Activated CD8-positive, alpha-beta memory T cell treated with anti-CD3 and anti-CD28 coated beads for 48 hours (primary cell): ENCODE measurements around the gene VWC2.

Experiments
- DNase-seq, 3 experiments: peaks; one replicate each; pipeline ENCODE4 v3.0.0-alpha.2; 2020; ENCODE audit warnings: low read depth in 2 of 3, low spot score in 2 of 3

Gene VWC2

GRCh38 chr7:49783446-49783845, 10.0 kb downstream of the VWC2 start:
- no peak for DNase-seq

- no peak for DNase-seq
Observed at GRCh38 chr7:49787980-49788379, 14.5 kb downstream of the VWC2 start.

- DNase-seq = no peak
Observed at GRCh38 chr7:49788455-49789059, 15.1 kb downstream of the VWC2 start.

- DNase-seq = no peak
Observed at GRCh38 chr7:49789736-49790135, 16.3 kb downstream of the VWC2 start.

GRCh38 chr7:49790209-49790608, 16.8 kb downstream of the VWC2 start:
- DNase-seq = no peak

- no peak for DNase-seq
Observed at GRCh38 chr7:49791088-49791741, 17.8 kb downstream of the VWC2 start.

GRCh38 chr7:49797987-49798660, 24.7 kb downstream of the VWC2 start:
- no peak for DNase-seq

- no peak for DNase-seq
Observed at GRCh38 chr7:49800031-49800430, 26.6 kb downstream of the VWC2 start.

GRCh38 chr7:49802600-49802999, 29.2 kb downstream of the VWC2 start:
- no peak for DNase-seq

GRCh38 chr7:49803812-49804211, 30.4 kb downstream of the VWC2 start:
- DNase-seq = no peak

- DNase-seq = no peak
Observed at GRCh38 chr7:49805371-49806007, 32.1 kb downstream of the VWC2 start.

- no peak for DNase-seq
Observed at GRCh38 chr7:49812534-49812933, 39.1 kb downstream of the VWC2 start.

GRCh38 chr7:49817279-49817678, 43.8 kb downstream of the VWC2 start:
- no peak for DNase-seq

GRCh38 chr7:49821181-49821580, 47.7 kb downstream of the VWC2 start:
- no peak for DNase-seq

- DNase-seq = no peak
Observed at GRCh38 chr7:49822856-49823255, 49.4 kb downstream of the VWC2 start.

GRCh38 chr7:49823566-49823965, 50.1 kb downstream of the VWC2 start:
- DNase-seq = no peak

GRCh38 chr7:49839863-49840645, 66.6 kb downstream of the VWC2 start:
- DNase-seq = no peak

GRCh38 chr7:49840751-49841405, 67.4 kb downstream of the VWC2 start:
- DNase-seq = no peak

GRCh38 chr7:49845626-49846025, 72.2 kb downstream of the VWC2 start:
- DNase-seq = no peak

- no peak for DNase-seq
Observed at GRCh38 chr7:49848211-49848841, 74.9 kb downstream of the VWC2 start.
